ENCODE measurements around the gene RHOU.

RHOU gene

GRCh38 chr1:228753786-228754360 is 18.6 kb downstream of the RHOU start:
- no peak for TF ChIP-seq Cebpa-rat (IDR thresholded peaks at IDR 0.05)
- H4K20me1 ChIP-seq = no peaks in the 10 kb centered on the region
- H3K27me3 ChIP-seq = no peaks in the 10 kb centered on the region

GRCh38 chr1:228754646-228755268 is 19.5 kb downstream of the RHOU start:
- Histone ChIP-seq H3K27me3 (no peaks in the 10 kb centered on the region), H3K9me3 (no peaks in the 10 kb centered on the region), H3K27ac (no peak overlapping the region), H3K36me3 (no peaks in the 10 kb centered on the region), H3K4me3 (no peak overlapping the region), H3K4me2 (no peak overlapping the region), H3K9ac (no peak overlapping the region), H3K4me1 (peaks cover 13% of the 10 kb centered on the region), H4K20me1 (no peaks in the 10 kb centered on the region)
- TF ChIP-seq Cebpa-rat (IDR thresholded peaks at IDR 0.05) = no peak

More at GRCh38 chr1:228753786-228754360, 18.6 kb downstream of the RHOU start:
- no peak overlapping the region for H3K27ac ChIP-seq
- H3K4me1 ChIP-seq = peaks cover 13% of the 10 kb centered on the region
- no peak overlapping the region for H3K4me3 ChIP-seq
- H3K4me2 ChIP-seq = no peak overlapping the region
- H3K36me3 ChIP-seq = no peaks in the 10 kb centered on the region
- no peak overlapping the region for H3K9ac ChIP-seq
- no peaks in the 10 kb centered on the region for H3K9me3 ChIP-seq

GRCh38 chr1:228755800-228756199 is 20.5 kb downstream of the RHOU start:
- TF ChIP-seq Cebpa-rat (IDR thresholded peaks at IDR 0.05) = no peak
- H3K4me3 ChIP-seq = no peak overlapping the region
- H3K36me3 ChIP-seq = no peaks in the 10 kb centered on the region
- H3K4me2 ChIP-seq = no peak overlapping the region
- peaks cover 13% of the 10 kb centered on the region for H3K4me1 ChIP-seq
- H3K9me3 ChIP-seq = no peaks in the 10 kb centered on the region
- no peaks in the 10 kb centered on the region for H3K27me3 ChIP-seq
- no peak overlapping the region for H3K9ac ChIP-seq
- no peak overlapping the region for H3K27ac ChIP-seq
- no peaks in the 10 kb centered on the region for H4K20me1 ChIP-seq

DNA sequence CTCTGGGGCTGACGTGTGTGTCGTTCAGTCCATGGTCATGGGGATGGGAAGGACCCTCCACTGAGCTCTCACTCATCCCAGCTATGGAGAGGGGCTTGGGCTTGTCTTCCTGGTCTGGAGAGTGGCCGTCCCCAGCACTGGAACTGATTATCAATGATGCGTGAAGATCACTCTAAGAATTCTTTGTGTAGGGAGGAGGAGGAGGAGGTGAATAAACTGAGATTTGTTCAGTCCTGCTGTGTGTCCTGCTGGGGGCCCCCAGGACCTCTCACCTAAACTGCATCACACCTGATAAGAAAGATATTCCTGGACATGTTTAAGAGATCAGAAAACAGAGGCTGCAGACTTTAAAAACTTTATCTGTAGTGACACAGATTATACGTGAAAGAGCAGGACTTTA is 21.2 kb downstream of the RHOU start:
- no peak overlapping the region for H3K4me3 ChIP-seq
- H3K4me2 ChIP-seq = no peak overlapping the region
- no peak for TF ChIP-seq Cebpa-rat (IDR thresholded peaks at IDR 0.05)
- no peaks in the 10 kb centered on the region for H3K9me3 ChIP-seq
- H3K36me3 ChIP-seq = no peaks in the 10 kb centered on the region
- peaks cover 7% of the 10 kb centered on the region for H3K4me1 ChIP-seq
- no peak overlapping the region for H3K9ac ChIP-seq
- no peaks in the 10 kb centered on the region for H3K27me3 ChIP-seq
- no peaks in the 10 kb centered on the region for H4K20me1 ChIP-seq
- H3K27ac ChIP-seq = no peak overlapping the region

GRCh38 chr1:228758447-228758846 is 23.2 kb downstream of the RHOU start:
- TF ChIP-seq Cebpa-rat (IDR thresholded peaks at IDR 0.05) = no peak
- no peaks in the 10 kb centered on the region for H4K20me1 ChIP-seq
- H3K9ac ChIP-seq = no peak overlapping the region
- H3K27ac ChIP-seq = no peak overlapping the region
- H3K4me2 ChIP-seq = no peak overlapping the region
- no peak overlapping the region for H3K4me3 ChIP-seq
- no peaks in the 10 kb centered on the region for H3K27me3 ChIP-seq
- H3K36me3 ChIP-seq = no peaks in the 10 kb centered on the region
- no peaks in the 10 kb centered on the region for H3K4me1 ChIP-seq
- no peaks in the 10 kb centered on the region for H3K9me3 ChIP-seq

- Histone ChIP-seq H3K4me2 (no peak overlapping the region), H3K9ac (no peak overlapping the region), H4K20me1 (no peaks in the 10 kb centered on the region), H3K36me3 (no peaks in the 10 kb centered on the region), H3K27ac (no peak overlapping the region), H3K9me3 (no peaks in the 10 kb centered on the region), H3K4me3 (no peak overlapping the region), H3K4me1 (peaks cover 4% of the 10 kb centered on the region; the same call in 1 of the 2 replicates), H3K27me3 (no peaks in the 10 kb centered on the region)
- no peak for TF ChIP-seq Cebpa-rat (IDR thresholded peaks at IDR 0.05)
Measured at GRCh38 chr1:228760979-228761378, 25.7 kb downstream of the RHOU start.

DNA sequence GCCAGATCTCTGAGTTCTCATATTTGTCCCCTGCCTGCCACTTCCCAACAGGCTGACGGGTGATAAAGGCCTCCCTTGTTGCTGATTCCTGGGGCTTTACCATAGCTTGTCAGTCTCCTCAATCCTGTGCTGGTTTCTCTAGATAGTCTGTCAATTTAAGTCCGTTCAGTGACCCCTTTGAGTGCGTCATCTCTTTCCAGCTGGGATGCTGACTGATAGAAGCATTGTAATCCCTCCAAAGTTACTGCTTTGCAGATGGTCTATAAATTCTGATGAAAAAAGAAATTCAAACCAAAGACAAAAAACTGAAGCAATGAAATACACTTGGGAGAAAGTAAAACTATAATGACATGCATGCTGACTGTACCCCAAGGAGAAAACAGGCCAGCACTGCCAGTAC is 28.3 kb downstream of the RHOU start:
- H3K36me3 ChIP-seq = no peaks in the 10 kb centered on the region
- no peak overlapping the region for H3K4me3 ChIP-seq
- no peaks in the 10 kb centered on the region for H3K27me3 ChIP-seq
- H3K4me1 ChIP-seq = peaks cover 4% of the 10 kb centered on the region; the same call in 1 of the 2 replicates
- H3K9me3 ChIP-seq = no peaks in the 10 kb centered on the region
- H3K27ac ChIP-seq = no peak overlapping the region
- no peak overlapping the region for H3K9ac ChIP-seq
- H4K20me1 ChIP-seq = no peaks in the 10 kb centered on the region
- H3K4me2 ChIP-seq = no peak overlapping the region
- no peak for TF ChIP-seq Cebpa-rat (IDR thresholded peaks at IDR 0.05)

DNA sequence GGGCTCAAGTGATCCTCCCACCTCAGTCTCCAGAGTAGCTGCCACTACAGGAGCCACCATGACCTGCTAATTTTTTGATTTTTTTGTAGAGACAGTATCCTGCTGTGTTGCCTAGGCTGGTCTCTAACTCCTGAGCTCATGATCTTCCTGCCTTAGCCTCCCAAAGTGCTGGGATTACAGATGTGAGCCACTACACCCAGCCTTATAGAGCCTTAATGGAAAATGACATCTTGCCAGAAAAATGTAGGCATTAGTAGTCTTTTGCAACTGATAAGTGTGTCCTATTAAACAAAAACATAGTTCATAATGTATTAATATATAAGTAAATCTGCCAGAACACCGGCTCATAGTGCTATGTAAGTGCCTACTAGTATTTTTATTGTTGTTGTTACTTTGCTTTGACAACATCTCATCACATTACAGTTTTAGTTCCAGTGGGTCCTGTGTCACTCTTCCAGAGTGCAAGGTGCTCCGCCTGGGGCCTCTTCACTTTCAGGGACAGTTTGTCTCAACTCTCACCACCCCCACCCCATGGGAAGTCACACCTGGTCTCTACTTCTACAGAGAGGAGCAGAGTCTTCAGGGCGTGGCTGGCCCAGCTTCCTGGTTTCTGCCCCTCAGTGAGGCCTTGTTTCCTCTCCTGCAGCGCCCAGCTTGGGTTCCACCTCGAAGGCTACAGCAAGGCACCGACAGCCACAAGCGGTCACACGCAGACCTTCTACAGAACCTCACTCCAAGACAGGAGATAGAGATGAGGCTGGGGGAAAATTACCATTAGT is 30.1 kb downstream of the RHOU start:
- Histone ChIP-seq H3K4me1 (peaks cover 4% of the 10 kb centered on the region; the same call in 1 of the 2 replicates), H3K27ac (no peak overlapping the region), H3K36me3 (no peaks in the 10 kb centered on the region), H3K9me3 (no peaks in the 10 kb centered on the region), H3K27me3 (no peaks in the 10 kb centered on the region), H3K4me3 (no peak overlapping the region), H4K20me1 (no peaks in the 10 kb centered on the region), H3K4me2 (peak overlapping the region; percentile 31), H3K9ac (no peak overlapping the region)
- no peak for TF ChIP-seq Cebpa-rat (IDR thresholded peaks at IDR 0.05)

- Histone ChIP-seq H3K9ac (no peak overlapping the region), H3K4me2 (no peak overlapping the region), H3K4me3 (no peak overlapping the region), H3K27ac (no peak overlapping the region), H3K9me3 (no peaks in the 10 kb centered on the region), H3K4me1 (peaks cover 4% of the 10 kb centered on the region; the same call in 1 of the 2 replicates), H4K20me1 (no peaks in the 10 kb centered on the region), H3K36me3 (no peaks in the 10 kb centered on the region), H3K27me3 (no peaks in the 10 kb centered on the region)
- no peak for TF ChIP-seq Cebpa-rat (IDR thresholded peaks at IDR 0.05)
Measured at GRCh38 chr1:228766788-228767187, 31.5 kb downstream of the RHOU start.

All from BLaER1 (cell line).